Measurements from ENCODE around the gene LRRC49.

The LRRC49 gene

GRCh38 chr15:71060983-71061382, 168.4 kb downstream of the LRRC49 start:
- H3K27me3 ChIP-seq (ENCODE audit: insufficient read depth, low read length), result no peaks in the 10 kb centered on the region
- H3K9me2 ChIP-seq (ENCODE audit: low read depth, low read length), result no peaks in the 10 kb centered on the region
- H4K20me1 ChIP-seq (ENCODE audit: insufficient read depth, low read length), result no peaks in the 10 kb centered on the region
- H3K27ac ChIP-seq (ENCODE audit: low read depth, low read length, poor library complexity, severe bottlenecking), result no peak overlapping the region
- TF ChIP-seq EZH2 (IDR thresholded peaks at IDR 0.05; ENCODE audit: borderline replicate concordance, low read length) (no peak), CTCF (IDR thresholded peaks at IDR 0.05; ENCODE audit: low read length) (no peak)
- no peak overlapping the region for H2AFZ ChIP-seq (ENCODE audit: low read length)
- H3K4me2 ChIP-seq (ENCODE audit: low read length), result no peak overlapping the region
- H3K36me3 ChIP-seq (ENCODE audit: insufficient read depth, low read length), result no peaks in the 10 kb centered on the region
- H3K9ac ChIP-seq (ENCODE audit: low read length), result no peak overlapping the region
- no peak overlapping the region for H3K4me3 ChIP-seq (ENCODE audit: low read depth, low read length, poor library complexity, severe bottlenecking)
- no peaks in the 10 kb centered on the region for H3K79me2 ChIP-seq (ENCODE audit: insufficient read depth, low read length)
- H3K9me3 ChIP-seq (ENCODE audit: low read length), result no peaks in the 10 kb centered on the region
- no peaks in the 10 kb centered on the region for H3F3A ChIP-seq (ENCODE audit: insufficient read depth, low read length)
- no peaks in the 10 kb centered on the region for H3K4me1 ChIP-seq (ENCODE audit: insufficient read depth, low read length, severe bottlenecking)

- Histone ChIP-seq H3K9ac (ENCODE audit: low read length) (no peak overlapping the region), H3K4me1 (ENCODE audit: insufficient read depth, low read length, severe bottlenecking) (no peaks in the 10 kb centered on the region), H3K27me3 (ENCODE audit: insufficient read depth, low read length) (no peaks in the 10 kb centered on the region), H3K27ac (ENCODE audit: low read depth, low read length, poor library complexity, severe bottlenecking) (no peak overlapping the region), H3K4me3 (ENCODE audit: low read depth, low read length, poor library complexity, severe bottlenecking) (no peak overlapping the region), H3K36me3 (ENCODE audit: insufficient read depth, low read length) (no peaks in the 10 kb centered on the region), H3F3A (ENCODE audit: insufficient read depth, low read length) (no peaks in the 10 kb centered on the region), H2AFZ (ENCODE audit: low read length) (no peak overlapping the region), H4K20me1 (ENCODE audit: insufficient read depth, low read length) (no peaks in the 10 kb centered on the region), H3K9me2 (ENCODE audit: low read depth, low read length) (no peaks in the 10 kb centered on the region), H3K4me2 (ENCODE audit: low read length) (no peak overlapping the region), H3K79me2 (ENCODE audit: insufficient read depth, low read length) (no peaks in the 10 kb centered on the region), H3K9me3 (ENCODE audit: low read length) (no peaks in the 10 kb centered on the region)
- TF ChIP-seq CTCF (IDR thresholded peaks at IDR 0.05; ENCODE audit: low read length) (no peak), EZH2 (IDR thresholded peaks at IDR 0.05; ENCODE audit: borderline replicate concordance, low read length) (no peak)
Measured at GRCh38 chr15:71066983-71067382, 174.4 kb downstream of the LRRC49 start.

- TF ChIP-seq CTCF (IDR thresholded peaks at IDR 0.05; ENCODE audit: low read length) (no peak), EZH2 (IDR thresholded peaks at IDR 0.05; ENCODE audit: borderline replicate concordance, low read length) (no peak)
- Histone ChIP-seq H3K9me3 (ENCODE audit: low read length) (no peaks in the 10 kb centered on the region), H3K27me3 (ENCODE audit: insufficient read depth, low read length) (no peaks in the 10 kb centered on the region), H3K4me2 (ENCODE audit: low read length) (no peak overlapping the region), H3F3A (ENCODE audit: insufficient read depth, low read length) (no peaks in the 10 kb centered on the region), H3K79me2 (ENCODE audit: insufficient read depth, low read length) (no peaks in the 10 kb centered on the region), H4K20me1 (ENCODE audit: insufficient read depth, low read length) (no peaks in the 10 kb centered on the region), H3K27ac (ENCODE audit: low read depth, low read length, poor library complexity, severe bottlenecking) (no peak overlapping the region), H3K9me2 (ENCODE audit: low read depth, low read length) (no peaks in the 10 kb centered on the region), H3K4me3 (ENCODE audit: low read depth, low read length, poor library complexity, severe bottlenecking) (no peak overlapping the region), H3K36me3 (ENCODE audit: insufficient read depth, low read length) (no peaks in the 10 kb centered on the region), H2AFZ (ENCODE audit: low read length) (no peak overlapping the region), H3K9ac (ENCODE audit: low read length) (no peak overlapping the region), H3K4me1 (ENCODE audit: insufficient read depth, low read length, severe bottlenecking) (no peaks in the 10 kb centered on the region)
Measured at GRCh38 chr15:71069693-71070092, 177.1 kb downstream of the LRRC49 start.

All from OCI-LY1 (cell line).